SK-N-MC (cell line): Measurements from ENCODE around the gene ARFGEF2.

ENCODE experiments used
- EZH2 ChIP-seq: fragments of 200-600 bp; sonication (generic); IDR thresholded peaks from one replicate; pipeline ENCODE4 v1.6.1; 2017; ENCODE audit warnings: antibody characterized with exemption
- FOXP2 ChIP-seq: optimal IDR thresholded peaks from 2 replicates; pipeline ENCODE3; 2011; ENCODE audit warnings: mild to moderate bottlenecking, moderate library complexity; ENCODE audit not compliant: insufficient read depth; ENCODE audit errors: extremely low read length, control extremely low read depth
- POLR2AphosphoS5 ChIP-seq: IDR thresholded peaks from 2 replicates; pipeline ENCODE4 v1.6.1; 2012; ENCODE audit warnings: mild to moderate bottlenecking, low read depth, low read length, borderline replicate concordance

DNA sequence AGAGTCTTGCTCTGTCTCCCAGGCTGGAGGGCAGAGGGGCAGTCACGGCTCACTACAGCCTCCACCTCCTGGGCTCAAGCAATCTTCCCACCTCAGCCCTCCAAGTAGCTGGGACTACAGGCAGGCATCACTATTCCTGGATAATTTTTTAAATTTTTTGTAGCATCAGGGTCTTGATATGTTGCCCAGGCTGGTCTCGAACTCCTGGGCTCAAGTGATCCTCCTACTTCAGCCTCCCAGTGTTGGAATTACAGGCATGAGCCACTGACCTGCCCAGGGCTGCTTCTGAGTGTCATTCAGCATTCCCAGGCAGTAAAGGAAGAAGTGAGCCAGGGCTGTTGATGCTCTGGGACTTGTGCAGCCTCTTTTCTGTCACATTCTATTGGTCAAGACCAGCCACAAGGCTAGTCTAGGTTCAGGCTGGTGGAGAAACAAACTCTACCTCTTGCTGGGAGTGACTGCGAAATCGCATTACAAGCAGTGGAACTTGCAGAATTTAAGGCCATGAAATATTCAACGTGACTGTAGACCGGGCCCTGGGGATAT is 2.1 kb upstream of the ARFGEF2 start:
- TF ChIP-seq EZH2 (no peak), POLR2AphosphoS5 (no peak), FOXP2 (no peak)
